Measurements from ENCODE around the gene RPTOR.

The RPTOR gene

DNA sequence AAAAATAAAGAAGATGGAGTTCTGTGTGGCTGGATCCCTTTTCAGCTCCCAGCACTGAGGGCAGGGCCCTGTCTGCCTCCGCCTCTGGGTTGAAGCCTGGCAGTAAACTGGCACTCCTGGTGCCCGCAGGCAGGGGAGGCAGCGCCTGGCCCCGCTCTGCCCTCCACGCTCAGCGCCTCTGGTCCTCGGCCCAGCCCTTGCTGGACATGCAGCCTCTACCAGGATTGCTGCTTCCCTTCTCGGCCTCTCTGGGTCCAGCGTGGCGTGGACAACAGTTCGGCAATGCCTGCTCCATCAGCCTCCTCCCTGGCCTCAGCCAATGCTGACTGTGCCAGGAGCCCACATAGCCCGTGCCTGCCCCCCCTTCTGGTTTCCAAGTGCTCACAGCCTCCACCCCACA is 362.6 kb downstream of the RPTOR start:
- DNase-seq (ENCODE audit: low read depth, low spot score): no peak

DNA sequence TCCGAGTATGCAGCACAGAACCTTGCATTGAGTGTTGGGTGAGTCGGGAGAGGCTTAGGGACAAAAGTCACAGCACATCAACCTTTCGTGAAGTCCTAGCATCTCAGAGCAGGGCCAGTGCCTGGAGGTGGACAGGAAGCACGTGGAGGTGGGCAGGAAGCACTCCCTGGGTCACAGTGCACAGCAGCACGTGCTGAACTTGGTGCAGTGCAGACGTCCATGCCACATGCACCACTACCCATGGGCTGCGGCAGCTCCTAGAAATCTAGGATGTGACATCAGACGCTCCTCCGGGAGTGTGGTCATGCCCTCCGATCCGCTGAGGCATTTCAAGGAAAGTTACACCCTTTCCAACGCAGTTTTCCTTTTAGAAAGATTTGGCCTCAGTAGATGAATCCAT is 363.6 kb downstream of the RPTOR start:
- DNase-seq (ENCODE audit: low read depth, low spot score): no peak

DNA sequence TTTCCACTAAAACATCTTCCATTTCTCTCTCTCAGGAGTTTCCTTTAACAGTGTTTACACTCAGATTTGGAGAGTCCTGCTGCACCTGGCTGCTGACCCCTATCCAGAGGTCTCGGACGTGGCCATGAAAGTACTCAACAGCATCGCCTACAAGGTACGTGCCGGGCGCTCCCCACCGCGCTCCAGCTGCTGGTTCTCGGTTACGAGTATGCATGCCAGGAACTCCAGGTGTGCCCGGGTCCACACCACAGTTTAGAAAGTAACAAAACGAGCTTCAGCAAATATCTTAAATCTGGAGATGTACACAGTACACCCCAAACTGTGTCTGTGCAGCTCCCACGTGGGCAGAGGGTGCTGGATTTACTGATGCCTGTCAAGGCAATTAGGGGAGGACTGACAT is 364.1 kb downstream of the RPTOR start:
- DNase-seq (ENCODE audit: low read depth, low spot score): no peak

DNA sequence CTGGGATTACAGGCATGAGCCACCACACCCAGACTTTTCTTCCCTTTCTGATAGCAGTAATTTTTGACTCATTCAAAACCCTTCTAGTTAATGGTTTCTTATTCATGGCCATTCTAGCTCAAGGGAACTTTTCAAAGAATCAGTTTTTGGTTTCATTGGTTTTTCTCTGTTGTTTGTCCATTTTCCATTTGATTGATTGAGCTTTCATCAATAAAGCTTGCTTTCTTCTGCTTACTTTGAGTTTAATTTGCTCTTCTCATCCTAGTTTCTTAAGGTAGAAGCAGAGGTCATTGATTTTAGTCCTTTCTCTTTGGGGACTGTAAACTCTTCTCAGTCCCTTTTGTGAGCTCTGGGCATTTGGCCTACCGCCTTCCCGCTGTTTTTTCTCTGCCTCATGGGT is 365.0 kb downstream of the RPTOR start:
- no peak for DNase-seq (ENCODE audit: low read depth, low spot score)

DNA sequence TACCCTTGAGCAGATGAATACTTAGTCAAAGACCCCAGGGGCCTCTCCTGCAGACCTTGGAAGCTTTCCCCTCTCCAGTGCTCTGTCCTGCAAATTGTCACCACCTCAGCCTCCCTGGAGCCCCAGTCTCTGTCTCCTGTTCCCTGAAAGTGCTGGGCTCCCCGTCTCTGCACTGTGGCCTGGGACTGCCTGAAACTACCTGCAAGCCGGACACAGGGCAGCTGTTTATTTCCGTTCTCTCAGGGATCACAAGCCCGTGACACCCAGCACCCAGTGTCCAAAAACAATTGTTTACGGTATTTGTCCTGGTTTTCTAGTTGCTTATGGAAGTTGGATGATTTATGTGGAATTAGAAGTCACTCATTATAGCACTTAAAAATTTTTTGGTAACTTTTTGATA is 365.4 kb downstream of the RPTOR start:
- no peak for DNase-seq (ENCODE audit: low read depth, low spot score)

DNA sequence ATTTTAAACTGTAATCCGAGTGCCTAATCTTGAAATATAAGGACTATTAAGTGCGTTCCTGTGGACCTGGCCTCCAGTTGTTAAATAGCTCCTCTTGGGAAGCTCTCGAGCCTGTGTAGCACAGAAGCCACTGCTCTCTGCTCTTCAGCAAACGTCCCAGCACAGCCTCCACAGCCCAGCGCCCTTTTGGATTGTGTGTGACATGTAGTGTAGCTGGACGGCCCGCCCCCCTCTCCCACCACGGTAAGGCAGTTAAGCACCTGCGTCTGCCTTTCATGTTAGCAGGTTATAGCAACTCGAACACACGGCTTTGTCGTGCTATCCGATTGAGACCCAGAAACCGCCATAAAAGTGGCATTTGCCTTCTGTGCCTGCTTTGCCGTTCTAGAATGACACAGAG is 367.8 kb downstream of the RPTOR start:
- no peak for DNase-seq (ENCODE audit: low read depth, low spot score)

DNA sequence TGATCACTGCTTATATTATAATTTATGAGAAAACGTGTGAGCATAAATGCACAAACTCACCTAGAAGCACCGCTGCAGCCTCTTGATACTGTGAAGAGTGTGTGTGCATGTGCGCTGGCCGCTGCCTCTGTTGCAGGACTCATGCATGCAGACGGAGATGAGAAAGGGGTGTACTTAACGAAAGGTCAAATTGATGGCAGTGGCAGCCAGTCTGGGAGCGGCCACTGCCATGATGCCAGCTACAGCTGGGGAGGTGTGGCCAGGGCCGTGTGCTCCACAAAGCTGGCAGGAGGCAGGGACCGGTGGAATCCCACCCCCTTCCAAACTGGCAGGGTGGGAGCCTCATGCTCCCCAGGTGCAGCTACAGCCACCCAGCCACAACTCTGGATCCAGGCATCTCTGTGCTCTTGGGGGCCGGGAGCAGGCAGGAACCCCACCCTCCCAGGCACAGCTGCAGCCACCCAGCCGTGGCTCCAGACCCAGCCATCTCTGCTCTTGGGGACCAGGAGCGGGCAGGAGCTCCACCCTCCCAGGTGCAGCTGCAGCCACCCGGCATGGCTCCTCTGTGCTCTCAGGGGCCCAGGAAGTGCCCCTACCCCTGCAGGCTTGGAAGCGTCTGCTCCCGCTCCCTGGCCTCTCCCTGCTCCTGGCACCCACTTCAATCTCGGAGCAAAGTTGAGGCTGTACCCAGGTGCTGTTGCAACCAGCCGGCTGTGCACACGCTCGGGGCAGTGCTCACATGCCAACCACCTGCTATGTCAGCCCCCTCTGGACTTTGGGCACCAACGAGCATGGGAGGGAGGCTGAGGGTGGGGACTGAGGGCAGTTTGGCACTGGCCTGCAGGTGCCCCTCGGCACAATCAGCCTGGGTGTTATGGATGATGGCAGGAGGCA is 369.5 kb downstream of the RPTOR start:
- no peak for DNase-seq (ENCODE audit: low read depth, low spot score)

DNA sequence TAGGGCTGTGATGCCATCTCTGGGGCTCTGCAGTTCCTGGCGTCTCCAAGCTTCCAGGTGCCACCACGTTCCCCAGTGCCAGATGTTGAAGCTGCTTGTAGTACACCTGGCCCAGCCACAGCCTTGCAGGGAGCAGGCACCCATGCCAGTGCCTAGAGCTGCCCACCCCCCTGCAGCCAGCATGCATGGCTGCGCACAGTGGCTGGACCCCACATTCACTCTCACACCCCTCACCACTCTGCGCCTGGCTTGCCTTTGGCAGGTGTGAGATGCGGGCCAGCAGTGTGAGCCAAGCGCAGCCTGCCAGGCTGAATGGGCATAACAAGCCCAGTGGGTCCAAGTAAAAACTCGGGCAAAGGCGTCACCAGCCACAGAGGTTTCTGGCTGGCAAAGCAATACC is 371.6 kb downstream of the RPTOR start:
- no peak for DNase-seq (ENCODE audit: low read depth, low spot score)

DNA sequence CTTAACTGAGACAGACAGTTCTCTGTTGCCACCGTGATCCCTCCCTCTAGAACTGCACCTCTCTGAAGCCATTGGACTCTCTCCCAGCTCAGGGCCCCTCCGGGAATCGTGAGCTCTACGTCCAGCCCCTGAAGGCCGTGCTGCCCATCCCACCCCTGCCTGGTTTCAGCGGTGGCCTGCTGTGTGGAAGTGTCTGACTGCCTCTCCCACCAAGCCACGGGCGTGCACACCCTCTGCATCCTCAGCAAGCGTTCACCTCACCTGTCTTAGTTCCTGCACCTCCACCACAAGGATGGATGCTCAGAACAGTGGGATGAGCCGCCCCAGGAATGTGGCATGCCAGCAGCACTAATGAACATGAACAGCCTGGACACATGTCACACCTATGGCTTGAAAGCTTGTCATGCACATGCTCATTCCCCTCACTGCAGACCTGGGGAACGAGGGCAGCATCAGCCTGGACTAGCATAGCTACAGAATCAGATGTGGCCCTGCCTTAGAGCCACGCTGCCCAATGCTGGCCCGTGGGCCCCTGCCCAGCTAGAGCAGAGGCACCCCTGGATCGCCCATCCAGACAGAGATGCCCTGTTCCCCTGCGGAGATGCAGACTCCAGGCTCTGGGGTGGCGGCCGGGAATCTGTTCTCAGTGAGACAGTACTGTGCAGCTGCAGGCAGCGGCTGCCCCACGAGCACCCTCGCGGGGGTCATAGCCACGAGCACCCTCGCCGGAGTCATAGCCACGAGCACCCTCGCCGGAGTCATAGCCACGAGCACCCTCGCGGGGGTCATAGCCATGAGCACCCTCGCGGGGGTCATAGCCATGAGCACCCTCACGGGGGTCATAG is 373.3 kb downstream of the RPTOR start:
- DNase-seq (ENCODE audit: low read depth, low spot score): no peak

DNA sequence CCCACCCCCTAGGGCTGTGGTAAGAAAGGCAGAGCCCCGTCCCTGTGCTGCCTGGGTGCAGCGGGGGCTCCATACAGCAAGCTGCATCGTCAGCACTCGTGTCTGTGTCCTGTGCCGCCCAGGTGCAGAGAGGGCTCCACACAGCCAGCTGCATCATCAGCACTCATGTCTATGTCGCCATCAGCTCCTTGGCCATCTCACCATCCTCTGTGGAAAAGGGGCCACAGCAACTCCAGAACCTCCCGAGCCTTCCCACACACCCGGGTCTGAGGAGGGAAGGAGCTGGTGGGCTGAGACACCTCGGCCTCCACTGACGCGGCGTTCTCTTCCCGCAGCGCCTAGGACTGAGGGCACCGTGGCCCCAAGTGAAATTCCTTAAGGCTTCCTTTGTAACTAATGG is 374.1 kb downstream of the RPTOR start:
- DNase-seq (ENCODE audit: low read depth, low spot score): no peak

DNA sequence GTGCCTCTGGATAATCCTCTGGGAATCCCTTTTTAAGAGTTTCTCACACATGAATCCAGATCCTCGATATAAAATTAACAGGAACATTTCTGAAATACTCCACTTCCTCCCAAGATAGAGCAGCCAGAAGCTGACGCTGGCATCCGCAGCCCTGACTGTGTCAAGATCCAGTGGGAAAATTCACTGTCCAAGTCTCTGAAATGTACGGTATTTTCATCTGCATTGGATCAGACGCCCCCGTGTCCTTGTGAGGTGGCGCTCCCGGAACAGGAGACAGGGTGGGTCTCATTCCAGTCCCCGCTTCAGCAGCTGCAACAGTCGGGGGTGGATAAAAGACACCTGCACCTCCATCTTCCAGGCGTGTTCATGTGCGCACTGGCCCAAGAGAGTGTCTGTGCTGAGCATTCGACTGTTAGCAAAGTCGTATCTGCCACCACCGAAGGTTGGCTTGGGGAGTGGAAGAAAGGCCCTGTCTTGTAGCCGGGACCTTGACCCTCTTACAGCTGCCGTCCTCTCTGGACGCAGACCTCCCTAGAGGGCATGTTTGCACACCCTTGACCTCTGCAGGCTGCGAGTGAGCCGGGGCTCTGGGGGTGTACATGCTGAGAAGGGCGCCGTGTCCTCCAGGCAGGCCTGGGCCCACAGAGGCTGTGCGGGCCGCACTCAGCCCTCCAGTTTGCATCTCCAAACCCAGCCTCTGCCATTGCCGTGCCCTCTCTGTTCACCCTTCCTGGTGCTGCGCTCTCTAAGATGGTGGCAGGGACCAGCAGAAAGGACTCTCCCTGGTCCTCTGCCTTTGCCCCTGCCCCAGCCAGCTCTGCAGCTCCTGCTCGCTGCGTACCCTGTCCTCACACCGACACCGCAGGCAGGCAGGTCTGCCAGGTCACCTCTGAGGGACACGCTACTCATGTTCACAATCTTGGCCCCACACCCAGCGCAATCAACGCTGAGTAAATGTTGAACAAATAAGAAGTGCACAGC is 375.0 kb downstream of the RPTOR start:
- no peak for DNase-seq (ENCODE audit: low read depth, low spot score)

DNA sequence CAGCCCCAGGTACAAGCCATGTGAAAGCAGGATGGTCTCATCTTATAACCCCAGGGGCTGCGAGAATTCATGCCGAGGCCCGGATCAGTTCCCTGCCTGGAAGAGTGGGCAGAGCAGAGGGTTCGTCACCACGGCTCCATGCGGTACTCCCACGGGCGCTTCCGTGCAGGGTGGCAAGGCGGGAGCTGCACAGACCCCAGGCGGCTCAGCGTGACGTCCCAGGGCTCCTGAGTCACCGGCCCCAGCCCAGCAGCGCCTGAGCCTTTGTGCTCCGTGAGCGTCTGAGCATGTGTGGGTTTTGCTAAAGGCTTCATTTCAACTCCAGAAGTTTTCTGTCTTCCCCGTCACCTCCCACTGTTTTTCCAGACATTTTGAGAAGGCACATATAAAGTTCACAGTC is 375.8 kb downstream of the RPTOR start:
- DNase-seq (ENCODE audit: low read depth, low spot score): peak; percentile 59

DNA sequence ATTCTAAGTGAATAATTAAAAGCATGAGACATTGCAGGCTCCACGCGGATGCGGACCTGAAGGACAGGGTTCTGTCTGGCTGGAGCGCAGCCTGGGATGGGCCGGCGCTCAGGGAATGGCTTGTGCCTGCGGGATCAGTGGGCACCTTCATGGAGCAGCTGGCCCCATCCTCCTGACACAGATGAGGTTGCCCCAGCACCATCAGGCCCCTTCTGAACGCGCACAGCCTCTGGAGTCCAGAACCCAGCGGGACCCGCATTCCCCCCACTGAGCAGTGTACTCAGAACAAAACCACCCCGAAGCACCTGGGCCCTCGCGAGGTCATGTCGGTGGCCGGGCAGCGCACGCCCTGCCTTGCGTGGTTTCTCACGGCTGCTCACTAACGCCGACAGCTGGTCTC is 376.5 kb downstream of the RPTOR start:
- DNase-seq (ENCODE audit: low read depth, low spot score): no peak

DNA sequence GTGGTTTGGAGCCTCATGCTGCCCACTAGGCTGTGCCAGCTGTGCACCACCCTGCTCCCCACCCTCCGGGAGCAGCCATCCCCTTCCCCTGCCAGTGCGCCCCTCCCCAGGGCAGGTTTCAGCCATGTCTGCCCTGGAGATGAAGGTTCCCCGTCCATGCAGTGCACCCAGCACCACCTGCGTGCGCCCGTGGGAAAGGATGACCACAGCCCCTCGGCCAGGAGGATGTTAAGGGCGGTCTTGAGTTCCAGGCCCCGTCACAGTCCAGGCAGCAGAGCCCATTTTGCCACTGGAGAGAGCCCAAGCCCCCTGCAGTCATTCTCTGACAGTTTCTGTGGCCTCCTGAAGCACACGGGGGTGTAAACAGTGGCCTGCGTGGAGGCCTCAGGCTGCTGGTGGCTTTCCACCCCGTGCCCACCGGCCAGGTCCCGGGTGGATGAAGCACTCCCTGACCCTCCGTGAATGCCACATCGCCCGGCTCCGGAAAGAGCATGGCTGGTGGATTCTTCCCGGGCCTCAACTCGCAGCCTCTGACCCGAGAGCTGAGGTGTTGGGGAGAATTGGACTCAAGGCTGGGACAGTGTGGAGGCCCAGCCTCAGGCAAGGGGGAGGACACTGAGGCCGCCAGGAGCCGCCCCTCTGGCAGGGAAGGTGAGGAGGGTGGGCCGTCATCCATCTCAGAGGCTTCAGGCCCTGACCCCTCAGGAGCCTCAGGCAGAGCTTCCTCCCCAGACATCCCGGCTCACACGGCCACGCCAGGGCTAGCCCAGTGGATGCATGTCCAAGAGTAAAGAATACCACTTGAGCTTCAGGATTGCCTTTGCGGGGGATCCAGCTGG is 377.3 kb downstream of the RPTOR start:
- DNase-seq (ENCODE audit: low read depth, low spot score): no peak

DNA sequence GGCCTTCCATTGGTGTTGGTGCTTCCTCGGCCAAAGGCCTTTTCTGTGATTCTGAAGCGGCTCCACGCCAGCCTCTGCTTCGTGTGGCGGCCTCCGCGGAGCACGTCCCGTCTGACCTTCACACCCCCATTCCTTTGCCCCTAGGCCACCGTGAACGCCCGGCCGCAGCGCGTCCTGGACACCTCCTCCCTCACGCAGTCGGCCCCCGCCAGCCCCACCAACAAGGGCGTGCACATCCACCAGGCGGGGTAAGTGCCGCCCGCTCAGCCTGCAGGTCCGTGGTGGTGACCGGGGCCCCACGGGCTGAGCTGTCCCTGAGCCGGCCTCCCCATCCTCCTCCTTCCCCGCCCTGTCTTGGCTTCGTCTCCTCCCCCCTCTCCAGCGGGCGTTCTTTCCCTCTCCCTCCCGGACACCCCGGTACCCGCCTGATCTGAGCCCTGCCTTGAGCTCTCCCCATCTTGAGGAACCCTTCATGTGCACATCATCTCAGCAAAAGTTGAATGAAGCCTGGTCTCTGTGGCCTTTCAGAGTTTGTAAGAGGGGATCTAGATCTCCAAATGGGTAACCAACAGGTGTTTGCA is 378.0 kb downstream of the RPTOR start:
- DNase-seq (ENCODE audit: low read depth, low spot score): no peak

DNA sequence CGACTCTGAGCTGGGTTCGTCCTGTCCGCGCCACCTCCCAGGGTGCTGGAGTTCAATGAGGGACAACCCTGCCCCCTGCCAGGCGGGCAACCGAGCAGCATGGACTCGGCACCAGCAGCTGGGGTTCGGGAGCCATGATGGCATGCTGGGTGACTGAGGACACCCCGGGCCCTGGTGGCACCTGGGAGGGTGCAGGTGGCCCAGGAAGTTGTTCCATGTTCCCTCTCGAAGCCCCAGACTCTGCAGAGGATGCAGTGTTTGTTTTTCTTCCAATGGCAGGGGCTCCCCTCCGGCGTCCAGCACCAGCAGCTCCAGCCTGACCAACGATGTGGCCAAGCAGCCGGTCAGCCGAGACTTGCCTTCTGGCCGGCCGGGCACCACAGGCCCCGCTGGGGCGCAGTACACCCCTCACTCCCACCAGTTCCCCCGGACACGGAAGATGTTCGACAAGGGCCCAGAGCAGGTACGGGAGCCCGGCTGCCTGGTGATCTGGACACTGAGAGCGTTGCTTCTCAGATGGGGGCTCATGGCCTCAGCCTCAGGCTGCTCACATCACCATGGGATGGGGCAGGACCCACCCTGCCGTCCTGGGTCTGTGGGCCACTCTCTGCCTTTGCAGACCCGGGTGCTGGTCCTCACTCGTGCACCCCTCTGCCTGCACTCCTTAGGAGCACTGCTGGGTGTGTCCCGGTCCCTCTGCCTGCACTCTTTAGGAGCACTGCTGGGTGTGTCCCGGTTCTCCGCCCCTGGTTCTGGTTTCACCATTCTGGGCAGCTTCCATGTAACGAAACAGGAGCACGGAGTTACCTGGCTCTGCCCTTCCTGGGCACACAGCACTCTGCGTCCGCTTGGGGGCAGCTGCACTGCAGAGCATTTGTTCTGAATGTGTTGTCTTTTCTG is 378.8 kb downstream of the RPTOR start:
- no peak for DNase-seq (ENCODE audit: low read depth, low spot score)

DNA sequence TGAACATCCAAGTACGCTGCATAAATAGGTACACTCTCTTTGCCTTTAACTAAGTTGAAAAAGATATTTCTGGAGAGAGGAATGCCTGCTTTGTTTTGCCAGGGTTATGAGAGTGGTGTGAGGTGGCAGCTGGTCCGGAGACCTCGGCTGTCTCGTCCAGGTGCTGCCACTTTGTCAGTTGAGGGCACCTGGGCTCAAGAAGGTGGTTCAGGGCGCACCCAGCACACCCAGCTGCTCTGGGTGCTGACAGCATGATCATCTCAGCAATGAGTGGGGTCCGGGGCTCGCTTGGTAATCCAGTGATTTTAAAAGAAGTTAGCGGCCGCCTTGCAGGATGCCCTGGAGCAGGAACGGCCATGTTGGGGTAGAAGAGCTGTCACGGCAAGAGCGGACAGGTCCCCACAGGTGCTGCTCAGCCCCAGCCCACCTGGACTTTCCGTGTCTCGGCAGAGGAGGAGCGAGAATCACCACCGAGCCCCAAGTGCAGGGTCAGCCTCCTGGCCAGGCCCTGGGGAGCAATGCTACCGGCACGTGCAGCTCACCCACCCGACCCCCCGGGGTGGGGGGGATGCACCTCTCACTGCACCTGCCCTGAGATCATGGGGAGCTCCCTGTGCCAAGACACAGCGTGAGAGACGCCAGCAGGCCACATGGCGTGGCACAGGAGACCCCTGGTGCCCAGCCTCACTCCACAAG is 379.6 kb downstream of the RPTOR start:
- no peak for DNase-seq (ENCODE audit: low read depth, low spot score)

DNA sequence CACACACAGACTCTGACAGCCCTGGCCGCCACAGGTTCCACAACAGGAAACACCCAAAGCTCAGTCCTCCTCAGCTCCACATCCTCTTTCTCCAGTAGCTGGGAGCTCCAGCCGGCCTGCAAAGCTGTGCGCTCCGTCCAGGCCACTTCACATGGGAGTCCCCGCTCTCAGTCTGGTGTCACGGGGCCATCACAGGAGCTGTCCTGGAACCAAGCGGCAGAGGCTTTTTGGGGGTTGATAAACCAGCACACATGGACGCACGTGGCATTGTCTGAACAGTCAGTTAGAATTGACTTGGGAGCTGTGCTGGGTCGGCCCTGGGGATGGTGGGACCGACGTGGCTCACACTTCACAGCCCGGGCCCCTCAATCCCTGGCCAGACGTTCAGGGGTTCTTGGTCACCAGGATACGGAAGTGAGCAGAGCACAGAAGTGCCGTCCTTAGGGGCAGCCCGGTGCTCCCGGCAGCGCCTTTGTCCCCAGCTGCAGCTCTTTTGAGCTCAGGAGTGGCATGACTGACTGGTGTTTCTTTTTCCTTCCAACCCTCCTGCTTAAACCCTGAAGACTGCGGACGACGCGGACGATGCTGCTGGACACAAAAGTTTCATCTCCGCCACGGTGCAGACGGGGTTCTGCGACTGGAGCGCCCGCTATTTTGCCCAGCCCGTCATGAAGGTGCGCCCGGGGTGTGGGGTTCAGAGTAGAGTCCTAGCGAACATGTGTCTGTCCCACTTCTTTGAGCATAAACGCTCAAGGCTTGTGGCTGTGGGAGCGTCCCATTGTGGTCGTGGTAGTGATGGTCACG is 380.4 kb downstream of the RPTOR start:
- DNase-seq (ENCODE audit: low read depth, low spot score): no peak
